Lung (tissue), 12 donors: Measurements from ENCODE around the gene SEMA4D. TPM values are rescaled to one million over a fixed set of nuclear protein-coding genes. Genes with fewer than 3 reads are reported as not detected.

ENCODE experiments used
- ATAC-seq: fragments of 200-7000 bp; cut with Tn5 transposase; one replicate; pipeline ENCODE4 v1.9.1; 2020; ENCODE audit warnings: moderate number of reproducible peaks; ENCODE audit not compliant: insufficient read depth, low FRiP score
- DNase-seq, 3 donors: peaks; one replicate each; pipeline ENCODE4 v3.0.0-alpha.2; 2013 to 2017
- H3K27ac ChIP-seq, 2 donors: one replicate each; pipeline ENCODE4 v1.5.1; 2013; ENCODE audit warnings: mild to moderate bottlenecking in 2 of 2, moderate library complexity in 2 of 2, control low read depth in 1 of 2, inconsistent platforms in 1 of 2, low read depth in 1 of 2, low read length in 1 of 2
- H3K27me3 ChIP-seq, 3 donors: one replicate each; pipeline ENCODE4 v1.5.1; 2013; ENCODE audit warnings: low read length in 2 of 3; ENCODE audit not compliant: control insufficient read depth in 3 of 3, insufficient read depth in 3 of 3
- H3K36me3 ChIP-seq, 4 donors: one replicate each; pipeline ENCODE4 v1.5.1; 2013; ENCODE audit warnings: low read length in 4 of 4, mild to moderate bottlenecking in 1 of 4, moderate library complexity in 1 of 4; ENCODE audit not compliant: control insufficient read depth in 4 of 4, insufficient read depth in 4 of 4
- H3K4me1 ChIP-seq, 5 donors: one replicate each; pipeline ENCODE4 v1.5.1; 2013; ENCODE audit warnings: low read length in 5 of 5, mild to moderate bottlenecking in 2 of 5, moderate library complexity in 1 of 5; ENCODE audit not compliant: control insufficient read depth in 5 of 5, insufficient read depth in 5 of 5
- H3K4me3 ChIP-seq: one replicate; pipeline ENCODE4 v1.5.1; 2013; ENCODE audit warnings: mild to moderate bottlenecking, control low read depth, moderate library complexity
- H3K9ac ChIP-seq, 2 donors: one replicate each; pipeline ENCODE4 v1.5.1; 2013; ENCODE audit warnings: low read length in 2 of 2, control low read depth in 1 of 2; ENCODE audit not compliant: insufficient read depth in 1 of 2
- H3K9me3 ChIP-seq, 4 donors: one replicate each; pipeline ENCODE4 v1.5.1; 2013; ENCODE audit warnings: low read length in 3 of 4, mild to moderate bottlenecking in 1 of 4, moderate library complexity in 1 of 4; ENCODE audit not compliant: control insufficient read depth in 4 of 4, insufficient read depth in 3 of 4
- WGBS, 2 donors: extraction: QIAGEN DNeasy Blood & Tissue Kit; methylation state at CpG; one replicate each; pipeline ENCODE4 v1.1.7; 2013; 5-methylcytosine and 5-hydroxymethylcytosine counted together
- polyA plus RNA-seq, 2 donors: library from polyadenylated mRNA; stranded (reverse); fragments of 200-250 nt; gene quantifications; one replicate each; pipeline ENCODE4 v1.2.1, GENCODE V29; 2013
- total RNA-seq, 2 donors: library from RNA; depleted of rRNA in 1 of 2; stranded (reverse); fragments of >200 nt in 1 of 2; gene quantifications; one replicate each; pipeline ENCODE4 v1.2.1, GENCODE V29; 2014 to 2021
- TF ChIP-seq, protein P1 (sequence below): IDR thresholded peaks from 2 replicates; pipeline ENCODE4 v1.5.1; 2012; ENCODE audit warnings: mild to moderate bottlenecking; ENCODE audit errors: control extremely low read depth, extremely low read depth
- donor health status: control.
- donor health status: control.
- donor health status: Bipolar disorder and iron deficiency.
- donor health status: healthy.
- donor health status: DM: yes; HTN: yes; CAD: no.

The SEMA4D gene
- total and polyA plus RNA-seq, 4 donors, result 6.7 to 61.5 (median 29.0) TPM

DNA sequence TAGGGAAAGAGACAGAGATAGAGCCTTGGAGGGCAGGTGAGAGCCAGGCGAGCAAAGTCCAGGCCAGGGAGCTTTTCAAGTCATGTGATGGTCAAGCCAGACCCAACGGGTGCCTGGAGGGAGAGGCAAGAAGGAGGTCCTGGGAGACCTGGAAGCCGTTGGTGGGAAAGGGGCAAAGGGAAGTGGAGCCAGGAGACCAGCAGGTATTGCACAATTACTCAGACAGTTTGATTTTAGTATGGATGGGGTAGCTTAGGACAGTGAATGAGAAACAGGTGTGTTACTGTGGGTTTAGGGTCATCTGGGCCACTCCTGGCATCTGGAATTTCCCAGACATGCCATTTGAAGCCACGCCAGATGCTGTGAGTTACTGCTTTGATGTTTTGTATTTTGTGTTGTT lies 174.5 kb downstream of the SEMA4D start:
- 62 to 67% methylated on average over 4 of the region's 4 CpGs for WGBS, 2 donors
- Histone ChIP-seq H3K36me3 (peaks cover 0 to 14% (median 11%) of the 10 kb centered on the region in 4 donors), H3K4me3 (no peak overlapping the region), H3K27me3 (no peaks in the 10 kb centered on the region), H3K4me1 (peaks cover 0 to 12% (median 9%) of the 10 kb centered on the region in 5 donors), H3K9ac (no peak overlapping the region), H3K9me3 (no peaks in the 10 kb centered on the region), H3K27ac (no peak overlapping the region)
- no peak for ATAC-seq
- TF ChIP-seq, protein P1, sequence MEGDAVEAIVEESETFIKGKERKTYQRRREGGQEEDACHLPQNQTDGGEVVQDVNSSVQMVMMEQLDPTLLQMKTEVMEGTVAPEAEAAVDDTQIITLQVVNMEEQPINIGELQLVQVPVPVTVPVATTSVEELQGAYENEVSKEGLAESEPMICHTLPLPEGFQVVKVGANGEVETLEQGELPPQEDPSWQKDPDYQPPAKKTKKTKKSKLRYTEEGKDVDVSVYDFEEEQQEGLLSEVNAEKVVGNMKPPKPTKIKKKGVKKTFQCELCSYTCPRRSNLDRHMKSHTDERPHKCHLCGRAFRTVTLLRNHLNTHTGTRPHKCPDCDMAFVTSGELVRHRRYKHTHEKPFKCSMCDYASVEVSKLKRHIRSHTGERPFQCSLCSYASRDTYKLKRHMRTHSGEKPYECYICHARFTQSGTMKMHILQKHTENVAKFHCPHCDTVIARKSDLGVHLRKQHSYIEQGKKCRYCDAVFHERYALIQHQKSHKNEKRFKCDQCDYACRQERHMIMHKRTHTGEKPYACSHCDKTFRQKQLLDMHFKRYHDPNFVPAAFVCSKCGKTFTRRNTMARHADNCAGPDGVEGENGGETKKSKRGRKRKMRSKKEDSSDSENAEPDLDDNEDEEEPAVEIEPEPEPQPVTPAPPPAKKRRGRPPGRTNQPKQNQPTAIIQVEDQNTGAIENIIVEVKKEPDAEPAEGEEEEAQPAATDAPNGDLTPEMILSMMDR, result no peak
- no peak for DNase-seq

DNA sequence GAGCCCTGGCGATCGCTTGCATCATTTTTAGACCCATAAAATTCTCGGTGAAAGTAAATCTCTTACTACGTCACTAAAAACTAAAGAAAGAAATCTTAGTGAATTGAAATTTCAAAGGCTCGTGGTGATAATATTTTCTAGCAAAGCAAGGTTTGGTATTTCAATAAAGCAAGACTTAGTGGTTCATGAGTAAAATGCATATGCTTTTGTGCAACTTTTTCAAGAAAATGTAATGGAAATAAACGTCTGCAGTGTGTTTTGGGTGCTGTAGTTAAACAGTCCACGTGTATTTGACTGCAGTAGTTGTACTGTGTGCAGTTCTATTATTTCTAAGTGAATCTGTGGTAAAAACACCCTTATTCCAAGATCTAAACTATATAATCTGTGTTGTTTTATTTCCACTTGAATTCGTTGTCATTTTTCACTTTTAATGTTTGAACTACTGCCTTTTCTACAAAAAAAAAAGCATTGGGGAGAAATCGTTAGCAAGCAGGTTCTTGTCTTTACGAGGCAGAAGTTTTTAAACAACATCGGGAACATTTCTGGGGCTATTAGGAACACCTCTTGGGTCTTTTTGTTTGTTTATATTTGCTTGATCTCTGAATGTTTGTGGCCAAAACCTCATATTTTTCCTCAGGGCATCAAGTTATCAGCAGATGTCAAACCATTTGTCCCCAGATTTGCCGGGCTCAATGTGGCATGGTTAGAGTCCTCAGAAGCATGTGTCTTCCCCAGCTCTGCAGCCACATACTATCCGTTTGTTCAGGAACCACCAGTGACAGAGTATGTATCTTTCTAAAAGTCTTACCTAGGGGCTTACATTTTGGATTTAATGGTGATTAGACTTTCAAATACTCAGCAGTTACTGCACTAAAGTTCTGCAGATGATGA lies 178.7 kb downstream of the SEMA4D start:
- TF ChIP-seq, protein P1, result no peak
- Histone ChIP-seq H3K9ac (peak overlapping the region; percentile 89 to 95), H3K36me3 (peaks cover 0 to 9% (median under 1%) of the 10 kb centered on the region in 4 donors), H3K9me3 (no peaks in the 10 kb centered on the region), H3K4me1 (peaks cover 0 to 20% (median 9%) of the 10 kb centered on the region in 5 donors), H3K27ac (peak overlapping the region; percentile 100), H3K4me3 (peak overlapping the region; percentile 89), H3K27me3 (no peaks in the 10 kb centered on the region)
- ATAC-seq (no peak), DNase-seq (peak in 1 of 3 donors; percentile 34)
- WGBS, 2 donors, result 3 to 5% methylated on average over 13 of the region's 13 CpGs

DNA sequence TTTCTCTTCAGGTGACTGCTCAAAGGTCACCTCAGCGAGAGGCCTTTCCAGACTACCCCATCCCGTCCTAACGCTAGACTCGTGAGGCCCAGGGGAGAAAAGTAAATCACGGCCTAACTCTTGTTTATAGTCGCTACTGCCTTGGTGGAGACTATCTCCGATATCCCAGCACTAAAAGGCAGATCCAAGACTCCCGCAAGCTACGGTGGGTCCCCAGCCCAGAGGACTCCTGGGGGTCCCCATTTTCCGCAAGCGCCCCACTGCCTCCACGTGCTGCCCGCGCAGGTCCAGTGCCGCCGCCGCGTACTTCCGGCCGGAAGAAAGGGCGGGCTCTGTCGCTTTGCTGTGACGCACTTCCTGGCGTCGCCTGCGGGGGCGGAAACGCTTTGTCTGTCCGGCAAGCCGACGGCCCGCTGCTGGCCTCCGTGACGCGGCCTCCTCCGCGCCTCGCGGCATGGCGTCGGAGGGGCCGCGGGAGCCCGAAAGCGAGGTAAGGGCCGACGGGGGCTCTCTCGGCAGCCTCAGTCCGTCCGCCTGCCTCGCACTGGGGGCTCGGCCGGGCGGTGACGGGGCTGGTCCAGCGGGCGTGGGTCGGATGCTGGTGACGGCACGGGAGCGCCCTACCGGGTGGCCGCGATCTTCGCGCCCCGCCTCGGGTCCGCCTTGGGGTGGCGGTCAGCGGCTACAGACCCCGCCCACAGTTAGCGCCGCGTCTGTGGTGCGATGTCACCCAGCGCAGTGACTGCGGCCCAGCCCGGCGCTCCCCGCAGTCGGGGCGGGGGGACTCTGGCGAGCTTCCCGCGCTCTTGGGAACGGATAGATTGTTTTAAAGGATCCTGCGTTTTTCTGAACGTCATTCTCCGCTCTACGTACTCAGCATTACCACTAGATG lies 179.5 kb downstream of the SEMA4D start, which contains the start of gene SECISBP2:
Gene SECISBP2 (plus strand): TSS at position 378 of the 892 bp plus-strand sequence. CDS start 77 bp downstream, at position 455.
- DNase-seq, result peak; percentile 99
- 0% methylated on average over 89 to 91 of the region's 91 CpGs for WGBS, 2 donors
- TF ChIP-seq, protein P1, result peak; percentile 47
- ATAC-seq, result peak; percentile 99
- Histone ChIP-seq H3K27me3 (no peaks in the 10 kb centered on the region), H3K4me3 (peak within 1 kb of the TSS; percentile 89), H3K9ac (peak within 1 kb of the TSS; percentile 89 to 99), H3K27ac (peak within 1 kb of the TSS; percentile 100), H3K4me1 (peaks cover 4 to 29% (median 7%) of the 10 kb centered on the region in 5 donors), H3K36me3 (peaks cover 0 to 9% (median under 1%) of the 10 kb centered on the region in 4 donors), H3K9me3 (no peaks in the 10 kb centered on the region)
